Measurements from ENCODE around the gene RASAL2. TPM values are rescaled to one million over a fixed set of nuclear protein-coding genes. Genes with fewer than 3 reads are reported as not detected.

Gene RASAL2
- total RNA-seq, 1 experiment from 2014 or later, result 22.2 TPM

- Histone ChIP-seq H2BK5ac (ENCODE audit: insufficient read length, low read length) (no peak overlapping the region), H4K5ac (ENCODE audit: insufficient read length, low read depth, low read length) (no peak overlapping the region), H3K27ac (ENCODE audit: insufficient read length, low read depth, low read length) (no peak overlapping the region), H3K23ac (ENCODE audit: insufficient read length, low read depth, low read length) (no peak overlapping the region), H3K4me2 (ENCODE audit: insufficient read depth, insufficient read length, low read length) (no peak overlapping the region), H3K79me2 (ENCODE audit: insufficient read depth, low read length) (no peaks in the 10 kb centered on the region), H3K79me1 (ENCODE audit: insufficient read depth, low read depth, low read length, poor library complexity, severe bottlenecking) (no peaks in the 10 kb centered on the region), H2BK20ac (ENCODE audit: low read depth, low read length, poor library complexity, severe bottlenecking) (no peak overlapping the region), H2BK12ac (ENCODE audit: insufficient read length, low read depth, low read length) (no peak overlapping the region), H3K56ac (ENCODE audit: insufficient read length, low read depth, low read length) (no peak overlapping the region), H4K20me1 (ENCODE audit: control insufficient read depth, insufficient read depth, insufficient read length) (no peaks in the 10 kb centered on the region), H3K9ac (ENCODE audit: extremely low read depth, insufficient read length, low read length) (no peak overlapping the region), H3K23me2 (ENCODE audit: insufficient read length, low read depth, low read length, poor library complexity, severe bottlenecking) (no peaks in the 10 kb centered on the region), H3K9me3 (ENCODE audit: control insufficient read depth, low read depth, low read length) (no peaks in the 10 kb centered on the region), H4K91ac (ENCODE audit: insufficient read length, low read depth, low read length) (no peak overlapping the region), H4K8ac (replicated peaks; ENCODE audit: insufficient read length, low read depth, low read length) (no peak overlapping the region), H3T11ph (ENCODE audit: low read length) (no peak overlapping the region), H2AFZ (ENCODE audit: low read length) (no peak overlapping the region), H3K18ac (ENCODE audit: insufficient read length, low read depth, low read length) (no peak overlapping the region), H3K27me3 (ENCODE audit: insufficient read depth, low read length) (no peaks in the 10 kb centered on the region), H3K4me1 (ENCODE audit: insufficient read depth, low read length) (no peaks in the 10 kb centered on the region; the same call in 1 of the 2 replicates), H2AK5ac (ENCODE audit: insufficient read length, low read length) (no peak overlapping the region), H3K4ac (ENCODE audit: low read depth, low read length) (no peak overlapping the region), H2BK15ac (ENCODE audit: low read depth, low read length) (no peak overlapping the region), H2BK120ac (ENCODE audit: low read depth, low read length, poor library complexity, severe bottlenecking) (no peak overlapping the region), H3K14ac (ENCODE audit: insufficient read depth, low read length) (no peak overlapping the region)
- Mint-ChIP-seq H3K9me3 (no peaks in the 10 kb centered on the region), H3K4me3 (no peak overlapping the region), H3K27ac (no peak overlapping the region), H3K4me1 (peaks cover 3 to 5% of the 10 kb centered on the region in 2 experiments; a peak in 3 of 4 replicates), H3K36me3 (ENCODE audit: insufficient read depth in 1 of 3, low read depth in 3 of 3) (peaks cover 2 to 14% (median 10%) of the 10 kb centered on the region in 3 experiments; a peak in 5 of 7 replicates), H3K27me3 (ENCODE audit: low read depth) (no peaks in the 10 kb centered on the region)
- no CpG with 5 or more reads among the region's 1 CpG for WGBS (ENCODE audit: extremely low coverage, insufficient read length, low lambda C conversion rate)
- DNase-seq, result no peak
- TF ChIP-seq, protein P1, sequence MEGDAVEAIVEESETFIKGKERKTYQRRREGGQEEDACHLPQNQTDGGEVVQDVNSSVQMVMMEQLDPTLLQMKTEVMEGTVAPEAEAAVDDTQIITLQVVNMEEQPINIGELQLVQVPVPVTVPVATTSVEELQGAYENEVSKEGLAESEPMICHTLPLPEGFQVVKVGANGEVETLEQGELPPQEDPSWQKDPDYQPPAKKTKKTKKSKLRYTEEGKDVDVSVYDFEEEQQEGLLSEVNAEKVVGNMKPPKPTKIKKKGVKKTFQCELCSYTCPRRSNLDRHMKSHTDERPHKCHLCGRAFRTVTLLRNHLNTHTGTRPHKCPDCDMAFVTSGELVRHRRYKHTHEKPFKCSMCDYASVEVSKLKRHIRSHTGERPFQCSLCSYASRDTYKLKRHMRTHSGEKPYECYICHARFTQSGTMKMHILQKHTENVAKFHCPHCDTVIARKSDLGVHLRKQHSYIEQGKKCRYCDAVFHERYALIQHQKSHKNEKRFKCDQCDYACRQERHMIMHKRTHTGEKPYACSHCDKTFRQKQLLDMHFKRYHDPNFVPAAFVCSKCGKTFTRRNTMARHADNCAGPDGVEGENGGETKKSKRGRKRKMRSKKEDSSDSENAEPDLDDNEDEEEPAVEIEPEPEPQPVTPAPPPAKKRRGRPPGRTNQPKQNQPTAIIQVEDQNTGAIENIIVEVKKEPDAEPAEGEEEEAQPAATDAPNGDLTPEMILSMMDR (conservative IDR thresholded peaks at IDR 0.05), result no peak
Observed at GRCh38 chr1:178412400-178412770, 318.5 kb downstream of the RASAL2 start.
